ENCODE measurements around the gene NDUFA7.

GRCh38 chr19:8340341-8341096, 19.3 kb upstream of the NDUFA7 start:
- TF ChIP-seq CTCF (IDR thresholded peaks at IDR 0.05) = peak in 5 of 6 experiments; percentile 9 to 36 (median 25)
- TF ChIP-seq POLR2A (IDR thresholded peaks at IDR 0.05) = no peak

Data from adrenal gland (tissue), 5 donors.